ENCODE measurements around the gene FLRT1. TPM values are rescaled to one million over a fixed set of nuclear protein-coding genes. Genes with fewer than 3 reads are reported as not detected.

FLRT1 gene
- total RNA-seq, 2 donors from 2014 or later: not detected

DNA sequence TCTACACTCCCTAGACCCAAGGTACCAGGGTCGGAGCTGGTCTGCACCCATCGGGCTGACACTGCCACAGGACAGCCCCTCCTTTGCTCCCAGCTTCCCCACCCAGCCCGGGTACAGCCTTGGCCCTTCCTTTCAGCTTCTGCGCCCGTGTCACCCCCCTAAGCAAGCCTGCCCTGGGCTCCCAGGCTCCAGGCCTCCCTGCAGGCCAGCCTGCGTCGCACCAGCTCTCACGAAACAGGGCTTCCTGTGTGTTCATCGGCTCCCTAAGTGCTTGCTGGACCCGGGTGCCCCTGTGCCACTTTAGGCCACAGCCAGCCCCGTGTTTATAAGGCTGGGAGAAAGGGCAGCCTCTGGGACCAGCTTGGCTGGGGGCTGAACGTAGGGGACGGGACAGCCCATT lies 21.1 kb downstream of the FLRT1 start:
- peaks cover 5% of the 10 kb centered on the region for H3K4me1 Mint-ChIP-seq
- no peaks in the 10 kb centered on the region for H3K9me3 Mint-ChIP-seq
- H3K27ac Mint-ChIP-seq: no peak overlapping the region
- H3K36me3 Mint-ChIP-seq (ENCODE audit: low read depth): no peaks in the 10 kb centered on the region
- peaks cover 4% of the 10 kb centered on the region for H3K27me3 Mint-ChIP-seq
- H3K4me3 Mint-ChIP-seq: no peak overlapping the region
- ATAC-seq (replicated peaks): no peak

- no peaks in the 10 kb centered on the region for H3K9me3 Mint-ChIP-seq
- H3K27me3 Mint-ChIP-seq: peaks cover 9% of the 10 kb centered on the region
- no peak for ATAC-seq (replicated peaks)
- no peak overlapping the region for H3K27ac Mint-ChIP-seq
- H3K4me1 Mint-ChIP-seq: peaks cover 5% of the 10 kb centered on the region
- no peaks in the 10 kb centered on the region for H3K36me3 Mint-ChIP-seq (ENCODE audit: low read depth)
- H3K4me3 Mint-ChIP-seq: no peak overlapping the region
Observed at GRCh38 chr11:64057890-64058289, 22.2 kb downstream of the FLRT1 start.

DNA sequence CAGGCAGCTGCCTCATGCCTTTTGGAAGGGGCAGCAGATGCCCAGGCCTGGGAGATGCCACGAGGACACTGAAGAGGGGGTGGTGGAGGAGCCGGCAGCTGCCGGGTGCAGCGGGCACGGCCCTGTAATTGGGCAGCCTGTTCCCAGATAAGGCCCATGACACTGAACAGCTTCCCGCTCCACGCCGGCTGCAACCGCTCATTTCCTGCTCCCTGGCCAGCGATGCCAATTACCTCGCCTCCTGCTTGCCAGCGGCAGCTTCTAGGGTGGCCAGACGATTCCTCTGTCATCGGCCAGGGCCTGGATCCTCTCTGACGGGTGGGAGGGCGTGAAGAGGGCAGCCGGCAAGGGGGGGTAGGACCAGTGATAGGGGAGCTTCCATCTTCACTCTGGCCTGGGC lies 22.8 kb downstream of the FLRT1 start:
- peaks cover 5% of the 10 kb centered on the region for H3K4me1 Mint-ChIP-seq
- no peaks in the 10 kb centered on the region for H3K9me3 Mint-ChIP-seq
- H3K4me3 Mint-ChIP-seq: no peak overlapping the region
- no peak for ATAC-seq (replicated peaks)
- no peak overlapping the region for H3K27ac Mint-ChIP-seq
- no peaks in the 10 kb centered on the region for H3K36me3 Mint-ChIP-seq (ENCODE audit: low read depth)
- H3K27me3 Mint-ChIP-seq: peaks cover 11% of the 10 kb centered on the region

- peaks cover 11% of the 10 kb centered on the region for H3K27me3 Mint-ChIP-seq
- H3K27ac Mint-ChIP-seq: no peak overlapping the region
- H3K4me1 Mint-ChIP-seq: peaks cover 5% of the 10 kb centered on the region
- no peaks in the 10 kb centered on the region for H3K9me3 Mint-ChIP-seq
- no peak for ATAC-seq (replicated peaks)
- H3K4me3 Mint-ChIP-seq: no peak overlapping the region
- H3K36me3 Mint-ChIP-seq (ENCODE audit: low read depth): no peaks in the 10 kb centered on the region
Observed at GRCh38 chr11:64059339-64060140, 23.8 kb downstream of the FLRT1 start.

DNA sequence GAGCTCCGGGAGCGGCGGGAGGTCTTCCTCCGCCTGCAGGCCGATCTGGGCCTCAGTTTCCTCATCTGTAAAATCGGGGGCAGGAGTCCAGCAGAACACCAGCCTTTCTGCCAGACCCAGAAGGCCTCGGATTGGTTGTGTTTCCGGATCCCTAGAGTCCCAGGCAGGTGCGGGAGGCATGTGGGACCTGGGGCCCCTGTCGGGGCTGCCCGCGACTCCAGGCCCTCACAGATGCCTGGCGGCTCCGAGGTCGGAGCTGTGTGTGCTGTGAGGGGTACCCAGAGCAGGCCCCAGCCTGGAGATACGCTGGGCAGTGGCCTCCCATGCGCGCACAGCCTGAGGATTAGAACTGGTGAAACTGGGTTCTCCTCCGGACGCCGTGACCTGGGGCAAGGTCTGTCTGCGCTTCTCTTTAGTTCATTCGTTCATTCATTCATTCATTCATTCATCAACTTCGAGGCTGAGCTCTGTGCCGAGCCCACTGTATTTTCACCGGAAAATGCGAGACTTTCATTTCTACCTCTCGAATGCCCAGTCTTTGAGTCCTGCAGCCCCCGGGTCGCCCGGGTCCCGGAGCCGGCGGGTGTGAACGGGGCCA lies 24.6 kb downstream of the FLRT1 start:
- Mint-ChIP-seq H3K4me3 (peak overlapping the region; percentile 72), H3K27ac (no peak overlapping the region), H3K9me3 (no peaks in the 10 kb centered on the region), H3K27me3 (peaks cover 14% of the 10 kb centered on the region), H3K4me1 (peaks cover 5% of the 10 kb centered on the region), H3K36me3 (ENCODE audit: low read depth) (no peaks in the 10 kb centered on the region)
- ATAC-seq (replicated peaks): no peak

GRCh38 chr11:64060861-64061444 lies 25.2 kb downstream of the FLRT1 start:
- Mint-ChIP-seq H3K9me3 (no peaks in the 10 kb centered on the region), H3K36me3 (ENCODE audit: low read depth) (no peaks in the 10 kb centered on the region), H3K27me3 (peaks cover 14% of the 10 kb centered on the region), H3K4me3 (peak overlapping the region; percentile 72), H3K4me1 (peaks cover 5% of the 10 kb centered on the region), H3K27ac (no peak overlapping the region)
- peak; percentile 79 for ATAC-seq (replicated peaks)

GRCh38 chr11:64062185-64063039 lies 26.7 kb downstream of the FLRT1 start:
- Mint-ChIP-seq H3K27me3 (peaks cover 14% of the 10 kb centered on the region), H3K36me3 (ENCODE audit: low read depth) (no peaks in the 10 kb centered on the region), H3K9me3 (no peaks in the 10 kb centered on the region), H3K4me1 (peaks cover 5% of the 10 kb centered on the region), H3K27ac (no peak overlapping the region), H3K4me3 (peak overlapping the region; percentile 72)
- ATAC-seq (replicated peaks): no peak

DNA sequence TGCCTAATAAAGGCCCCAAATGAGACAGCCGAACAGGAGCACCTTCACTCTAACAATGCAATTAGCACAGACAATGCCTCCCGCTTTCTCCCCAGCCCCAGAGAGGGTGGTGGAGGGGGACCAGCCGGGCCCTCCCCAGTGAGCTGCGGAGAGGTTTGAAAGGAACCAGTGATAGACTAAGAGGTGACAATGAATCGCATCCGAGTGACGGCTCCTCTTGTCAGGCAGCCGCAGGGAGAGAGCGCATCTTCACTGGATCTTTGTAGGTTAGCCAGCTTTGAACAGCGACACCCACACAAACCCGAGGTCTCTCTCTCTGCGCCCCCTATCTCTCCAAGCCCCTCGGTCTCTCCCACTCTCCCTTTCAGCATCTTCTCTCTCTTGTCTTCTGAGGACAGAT lies 28.0 kb downstream of the FLRT1 start:
- Mint-ChIP-seq H3K4me3 (no peak overlapping the region), H3K36me3 (ENCODE audit: low read depth) (no peaks in the 10 kb centered on the region), H3K4me1 (peaks cover 5% of the 10 kb centered on the region), H3K27me3 (peaks cover 14% of the 10 kb centered on the region), H3K27ac (no peak overlapping the region), H3K9me3 (no peaks in the 10 kb centered on the region)
- ATAC-seq (replicated peaks): no peak

DNA sequence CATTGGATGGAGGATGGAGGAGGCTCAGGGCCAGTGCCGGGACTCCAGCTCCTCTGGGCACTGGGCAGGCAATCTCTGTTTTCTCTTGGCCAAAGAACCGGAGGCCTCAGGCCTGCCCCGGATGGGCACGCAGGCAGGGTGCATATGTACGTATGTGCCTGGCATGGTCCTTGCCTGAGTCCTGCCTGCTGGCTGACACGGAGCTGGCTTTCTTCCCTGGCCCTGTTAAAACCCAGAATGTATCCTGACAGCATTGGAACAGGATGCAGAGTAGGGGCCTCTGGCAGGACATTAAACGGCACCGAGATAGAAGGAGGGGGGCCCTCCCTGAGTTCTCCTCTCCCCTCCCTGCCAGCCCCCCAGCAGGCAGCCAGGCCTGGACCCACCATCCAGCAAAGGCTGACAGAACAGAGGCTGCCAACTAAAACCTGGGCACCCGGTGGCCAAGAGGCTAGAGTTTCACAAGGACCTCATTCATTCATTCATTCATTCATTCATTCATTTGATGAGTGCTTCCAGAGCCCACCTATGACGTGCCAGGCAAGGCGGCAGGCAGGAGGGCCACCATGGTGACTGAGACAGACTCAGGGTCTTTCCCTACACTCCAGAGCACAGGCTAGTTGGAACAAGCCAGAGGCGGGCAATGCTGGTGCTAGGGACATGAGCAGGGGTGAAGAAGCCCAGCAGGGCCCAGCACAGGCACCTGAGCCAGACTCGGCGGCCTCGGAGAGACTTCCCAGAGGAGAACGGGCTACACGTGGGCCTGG lies 28.8 kb downstream of the FLRT1 start:
- Mint-ChIP-seq H3K9me3 (no peaks in the 10 kb centered on the region), H3K27me3 (peaks cover 14% of the 10 kb centered on the region), H3K27ac (no peak overlapping the region), H3K36me3 (ENCODE audit: low read depth) (no peaks in the 10 kb centered on the region), H3K4me3 (no peak overlapping the region), H3K4me1 (peaks cover 5% of the 10 kb centered on the region)
- no peak for ATAC-seq (replicated peaks)

- H3K27me3 Mint-ChIP-seq: peaks cover 14% of the 10 kb centered on the region
- no peaks in the 10 kb centered on the region for H3K9me3 Mint-ChIP-seq
- ATAC-seq (replicated peaks): no peak
- H3K27ac Mint-ChIP-seq: no peak overlapping the region
- H3K4me1 Mint-ChIP-seq: peaks cover 5% of the 10 kb centered on the region
- no peak overlapping the region for H3K4me3 Mint-ChIP-seq
- H3K36me3 Mint-ChIP-seq (ENCODE audit: low read depth): no peaks in the 10 kb centered on the region
Observed at GRCh38 chr11:64065141-64065465, 29.4 kb downstream of the FLRT1 start.

DNA sequence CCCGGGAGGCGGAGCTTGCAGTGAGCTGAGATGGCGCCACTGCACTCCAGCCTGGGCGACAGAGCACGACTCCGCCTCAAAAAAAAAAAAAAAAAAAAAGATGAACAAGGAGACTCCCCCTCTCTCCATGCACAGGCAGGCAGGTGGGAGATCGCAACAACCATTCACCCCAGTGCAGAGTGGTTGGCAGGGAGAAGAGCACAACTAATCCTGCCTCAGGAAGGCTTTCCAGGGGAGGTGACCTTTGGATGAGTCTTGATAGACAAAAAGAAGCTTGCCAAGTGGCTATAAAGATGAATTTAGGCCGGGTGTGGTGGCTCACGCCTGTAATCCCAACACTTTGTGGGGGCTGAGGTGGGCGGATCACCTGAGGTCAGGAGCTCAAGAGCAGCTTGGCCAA lies 30.0 kb downstream of the FLRT1 start:
- Mint-ChIP-seq H3K27me3 (peaks cover 14% of the 10 kb centered on the region), H3K9me3 (no peaks in the 10 kb centered on the region), H3K36me3 (ENCODE audit: low read depth) (no peaks in the 10 kb centered on the region), H3K4me1 (peaks cover 5% of the 10 kb centered on the region), H3K27ac (no peak overlapping the region), H3K4me3 (no peak overlapping the region)
- ATAC-seq (replicated peaks): no peak

DNA sequence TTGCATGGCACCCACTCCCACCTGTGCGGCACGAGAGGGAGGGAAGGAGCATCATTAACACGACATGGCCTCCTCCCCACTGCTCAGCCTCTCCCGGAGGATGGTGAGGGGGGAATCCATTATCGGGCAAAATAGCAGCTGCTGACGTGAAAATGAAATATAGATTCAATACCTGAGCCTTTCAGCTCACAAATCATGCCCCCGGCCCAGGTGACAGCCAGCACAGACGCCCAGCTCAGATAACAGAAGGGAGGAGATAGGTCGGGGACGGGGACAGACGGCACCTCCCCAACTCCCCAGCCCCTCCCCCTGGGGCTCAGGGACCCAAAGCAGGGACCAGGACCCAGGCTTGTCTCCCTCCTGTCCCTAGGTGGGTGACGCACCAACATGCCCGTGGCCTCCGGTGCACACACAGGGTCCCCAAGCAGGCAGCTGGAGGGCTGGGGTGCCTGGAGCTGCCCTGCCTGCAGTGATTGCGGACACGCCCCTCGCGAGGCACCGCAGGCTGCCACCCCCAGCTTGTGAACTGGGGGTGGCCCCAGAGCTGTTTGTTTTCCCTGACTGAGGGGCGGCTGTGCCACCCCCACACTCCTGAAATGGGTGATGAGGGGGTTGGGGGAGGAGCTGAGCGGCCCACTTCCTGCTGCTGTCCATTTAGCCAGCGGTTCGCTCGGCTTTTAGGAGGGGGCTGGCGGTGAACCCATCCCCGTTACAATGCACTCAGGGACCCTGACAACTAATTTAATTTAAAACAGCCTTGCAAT lies 31.7 kb downstream of the FLRT1 start:
- Mint-ChIP-seq H3K27me3 (peaks cover 7% of the 10 kb centered on the region), H3K9me3 (no peaks in the 10 kb centered on the region), H3K27ac (no peak overlapping the region), H3K4me1 (no peaks in the 10 kb centered on the region), H3K36me3 (ENCODE audit: low read depth) (no peaks in the 10 kb centered on the region), H3K4me3 (no peak overlapping the region)
- ATAC-seq (replicated peaks): no peak

- Mint-ChIP-seq H3K9me3 (no peaks in the 10 kb centered on the region), H3K4me3 (no peak overlapping the region), H3K4me1 (no peaks in the 10 kb centered on the region), H3K36me3 (ENCODE audit: low read depth) (no peaks in the 10 kb centered on the region), H3K27ac (no peak overlapping the region), H3K27me3 (peaks cover 3% of the 10 kb centered on the region)
- no peak for ATAC-seq (replicated peaks)
Observed at GRCh38 chr11:64068705-64069400, 33.1 kb downstream of the FLRT1 start.

Measured in activated T-helper 17 cell treated with anti-CD3 and anti-CD28 coated beads, Interleukin-2, amount 50 U/mL, for 72 hours (primary cell).